H9 (cell line): ENCODE measurements around the gene SDC3. TPM values are rescaled to one million over a fixed set of nuclear protein-coding genes. Genes with fewer than 3 reads are reported as not detected.

Experiments used
- DNase-seq: peaks from one replicate; pipeline ENCODE4 v3.0.0-alpha.2; 2017
- H2AFZ ChIP-seq: one replicate; pipeline ENCODE4 v1.6.1; 2013; ENCODE audit warnings: mild to moderate bottlenecking, low read length, control low read depth, moderate library complexity
- H2AK5ac ChIP-seq: 2 replicates; pipeline ENCODE4 v1.6.1; 2013; ENCODE audit warnings: low read length, control low read depth, mixed read lengths; ENCODE audit not compliant: insufficient read length
- H2BK120ac ChIP-seq: one replicate; pipeline ENCODE4 v1.6.1; 2013; ENCODE audit warnings: low read depth, mild to moderate bottlenecking, low read length, control low read depth, inconsistent platforms; ENCODE audit not compliant: poor library complexity, severe bottlenecking
- H2BK12ac ChIP-seq: 2 replicates; pipeline ENCODE4 v1.6.1; 2013; ENCODE audit warnings: low read length, control low read depth, mixed read lengths, low read depth; ENCODE audit not compliant: insufficient read length
- H2BK15ac ChIP-seq: 2 replicates; pipeline ENCODE4 v1.6.1; 2013; ENCODE audit warnings: low read depth, low read length, control low read depth
- H2BK20ac ChIP-seq: one replicate; pipeline ENCODE4 v1.6.1; 2013; ENCODE audit warnings: low read depth, mild to moderate bottlenecking, low read length, control low read depth, inconsistent platforms; ENCODE audit not compliant: poor library complexity, severe bottlenecking
- H2BK5ac ChIP-seq: 2 replicates; pipeline ENCODE4 v1.6.1; 2013; ENCODE audit warnings: low read length, control low read depth, mixed read lengths; ENCODE audit not compliant: insufficient read length
- H3K14ac ChIP-seq: 2 replicates; pipeline ENCODE4 v1.6.1; 2013; ENCODE audit warnings: low read length, control low read depth; ENCODE audit not compliant: insufficient read depth
- H3K18ac ChIP-seq: 2 replicates; pipeline ENCODE4 v1.6.1; 2013; ENCODE audit warnings: low read depth, mild to moderate bottlenecking, mixed read lengths, low read length, control low read depth; ENCODE audit not compliant: insufficient read length
- H3K23ac ChIP-seq: 2 replicates; pipeline ENCODE4 v1.6.1; 2013; ENCODE audit warnings: low read length, control low read depth, mixed read lengths, low read depth; ENCODE audit not compliant: insufficient read length
- H3K23me2 ChIP-seq: 2 replicates; pipeline ENCODE4 v1.6.1; 2013; ENCODE audit warnings: low read depth, mild to moderate bottlenecking, mixed read lengths, low read length, control low read depth; ENCODE audit not compliant: insufficient read length, poor library complexity, severe bottlenecking
- H3K27ac ChIP-seq: 2 replicates; pipeline ENCODE4 v1.5.1; 2013; ENCODE audit warnings: low read length, control low read depth, mixed read lengths, low read depth; ENCODE audit not compliant: insufficient read length
- H3K27me3 ChIP-seq: 2 replicates; pipeline ENCODE4 v1.6.1; 2013; ENCODE audit warnings: low read length, control low read depth, inconsistent platforms; ENCODE audit not compliant: insufficient read depth
- H3K4ac ChIP-seq: 2 replicates; pipeline ENCODE4 v1.6.1; 2013; ENCODE audit warnings: low read depth, mild to moderate bottlenecking, control low read depth, inconsistent platforms, low read length, moderate library complexity
- H3K4me1 ChIP-seq: 2 replicates; pipeline ENCODE4 v1.6.1; 2013; ENCODE audit warnings: low read length, control low read depth, inconsistent platforms; ENCODE audit not compliant: insufficient read depth
- H3K4me2 ChIP-seq: 2 replicates; pipeline ENCODE4 v1.6.1; 2013; ENCODE audit warnings: low read length, control low read depth, mixed read lengths; ENCODE audit not compliant: insufficient read length, insufficient read depth
- H3K56ac ChIP-seq: 2 replicates; pipeline ENCODE4 v1.6.1; 2013; ENCODE audit warnings: low read depth, mild to moderate bottlenecking, mixed read lengths, low read length, control low read depth; ENCODE audit not compliant: insufficient read length
- H3K79me1 ChIP-seq: 2 replicates; pipeline ENCODE4 v1.6.1; 2013; ENCODE audit warnings: low read depth, mild to moderate bottlenecking, moderate library complexity, low read length, control low read depth, inconsistent platforms; ENCODE audit not compliant: insufficient read depth, poor library complexity, severe bottlenecking
- H3K79me2 ChIP-seq: 2 replicates; pipeline ENCODE4 v1.6.1; 2013; ENCODE audit warnings: low read length, control low read depth, inconsistent platforms; ENCODE audit not compliant: insufficient read depth
- H3K9ac ChIP-seq: 2 replicates; pipeline ENCODE4 v1.6.1; 2013; ENCODE audit warnings: low read length, control low read depth, mixed read lengths; ENCODE audit not compliant: insufficient read length; ENCODE audit errors: extremely low read depth
- H3K9me3 ChIP-seq: one replicate; pipeline ENCODE4 v1.6.1; 2013; ENCODE audit warnings: low read depth, low read length, inconsistent platforms; ENCODE audit not compliant: control insufficient read depth
- H3T11ph ChIP-seq: one replicate; pipeline ENCODE4 v1.6.1; 2013; ENCODE audit warnings: mild to moderate bottlenecking, low read length, control low read depth, inconsistent platforms
- H4K20me1 ChIP-seq: one replicate; pipeline ENCODE4 v1.6.1; 2013; ENCODE audit not compliant: control insufficient read depth, insufficient read length, insufficient read depth
- H4K5ac ChIP-seq: 2 replicates; pipeline ENCODE4 v1.6.1; 2013; ENCODE audit warnings: low read depth, mild to moderate bottlenecking, mixed read lengths, low read length, control low read depth; ENCODE audit not compliant: insufficient read length
- H4K8ac ChIP-seq: replicated peaks from 2 replicates; pipeline ENCODE4 v1.6.1; 2013; ENCODE audit warnings: low read length, control low read depth, mixed read lengths, low read depth; ENCODE audit not compliant: insufficient read length
- H4K91ac ChIP-seq: 2 replicates; pipeline ENCODE4 v1.6.1; 2013; ENCODE audit warnings: low read depth, mild to moderate bottlenecking, moderate library complexity, mixed read lengths, low read length, control low read depth; ENCODE audit not compliant: insufficient read length
- H3K27ac Mint-ChIP-seq, 3 experiments: 2 replicates in 2 of 3; 3 replicates in 1 of 3; pipeline ENCODE4 v1.8.0; 2020 to 2021; ENCODE audit warnings: mixed read lengths in 3 of 3, mild to moderate bottlenecking in 1 of 3, moderate library complexity in 1 of 3
- H3K27me3 Mint-ChIP-seq: 2 replicates; pipeline ENCODE4 v1.8.0; 2021; ENCODE audit warnings: low read depth, mild to moderate bottlenecking, moderate library complexity, mixed read lengths
- H3K36me3 Mint-ChIP-seq, 3 experiments: 2 replicates in 2 of 3; 3 replicates in 1 of 3; pipeline ENCODE4 v1.8.0; 2020 to 2021; ENCODE audit warnings: low read depth in 3 of 3, mixed read lengths in 3 of 3; ENCODE audit not compliant: insufficient read depth in 1 of 3
- H3K4me1 Mint-ChIP-seq, 2 experiments: 2 replicates each; pipeline ENCODE4 v1.8.0; 2020; ENCODE audit warnings: mixed read lengths in 2 of 2
- H3K4me3 Mint-ChIP-seq, 2 experiments: 2 replicates in 1 of 2; 3 replicates in 1 of 2; pipeline ENCODE4 v1.8.0; 2020 to 2021; ENCODE audit warnings: mild to moderate bottlenecking in 2 of 2, mixed read lengths in 2 of 2, moderate library complexity in 1 of 2
- H3K9me3 Mint-ChIP-seq, 2 experiments: 2 replicates in 1 of 2; 3 replicates in 1 of 2; pipeline ENCODE4 v1.8.0; 2020; ENCODE audit warnings: mild to moderate bottlenecking in 2 of 2, mixed read lengths in 2 of 2, moderate library complexity in 1 of 2
- CTCF ChIP-seq: fragments of 200-600 bp; sonication (generic); conservative IDR thresholded peaks from 3 replicates; pipeline ENCODE4 v1.8.0; 2021; ENCODE audit warnings: antibody characterized with exemption, mild to moderate bottlenecking
- WGBS: extraction: QIAGEN DNeasy Blood & Tissue Kit; methylation state at CpG from one replicate; pipeline ENCODE4 v1.1.7; 2013; ENCODE audit warnings: missing lambda C conversion rate, low lambda C conversion rate, mixed read lengths; ENCODE audit not compliant: insufficient read length; ENCODE audit errors: extremely low coverage; 5-methylcytosine and 5-hydroxymethylcytosine counted together
- total RNA-seq: library from RNA; stranded (reverse); gene quantifications from 2 replicates; pipeline ENCODE4 v1.2.1, GENCODE V29; 2021

SDC3 gene
- total RNA-seq, 1 experiment from 2014 or later = 25.9 TPM

GRCh38 chr1:30886710-30887428 is 21.7 kb downstream of the SDC3 start:
- Histone ChIP-seq H3K4me2 (no peak overlapping the region), H3K27ac (no peak overlapping the region), H3K9ac (no peak overlapping the region), H2BK5ac (no peak overlapping the region), H4K20me1 (no peaks in the 10 kb centered on the region), H2BK12ac (no peak overlapping the region), H3K79me1 (no peaks in the 10 kb centered on the region), H3K23me2 (no peaks in the 10 kb centered on the region), H3K27me3 (no peaks in the 10 kb centered on the region), H3K14ac (0 out of 2 replicates have a peak overlapping the region, but pooled peaks have one; percentile 1), H3K4me1 (peaks cover 5% of the 10 kb centered on the region; the same call in 1 of the 2 replicates), H2AK5ac (no peak overlapping the region), H3K9me3 (no peaks in the 10 kb centered on the region), H4K5ac (no peak overlapping the region), H4K8ac (no peak overlapping the region), H2BK15ac (no peak overlapping the region), H3T11ph (no peak overlapping the region), H3K56ac (no peak overlapping the region), H3K23ac (no peak overlapping the region), H4K91ac (no peak overlapping the region), H3K18ac (no peak overlapping the region), H2BK20ac (no peak overlapping the region), H2AFZ (no peak overlapping the region), H3K4ac (no peak overlapping the region), H2BK120ac (no peak overlapping the region), H3K79me2 (no peaks in the 10 kb centered on the region)
- Mint-ChIP-seq H3K4me1 (peaks cover 30 to 32% of the 10 kb centered on the region in 2 experiments), H3K27ac (peak overlapping the region; percentile 93 to 94 (median 93); a peak in 5 of 7 replicates), H3K9me3 (no peaks in the 10 kb centered on the region), H3K4me3 (peak overlapping the region in 1 of 2 experiments; percentile 31; a peak in 1 of 5 replicates), H3K27me3 (no peaks in the 10 kb centered on the region), H3K36me3 (no peaks in the 10 kb centered on the region)
- TF ChIP-seq CTCF = no peak
- WGBS = no CpG with 5 or more reads among the region's 12 CpGs
- DNase-seq = no peak
